HG02759 (cell line): Measurements from ENCODE around the gene AVP.

Experiments
- ATAC-seq: cut with Tn5 transposase; IDR thresholded peaks from one replicate; pipeline ENCODE4 v1.9.1; 2021; ENCODE audit warnings: mild to moderate bottlenecking, moderate library complexity; ENCODE audit not compliant: unreplicated experiment

The AVP gene

DNA sequence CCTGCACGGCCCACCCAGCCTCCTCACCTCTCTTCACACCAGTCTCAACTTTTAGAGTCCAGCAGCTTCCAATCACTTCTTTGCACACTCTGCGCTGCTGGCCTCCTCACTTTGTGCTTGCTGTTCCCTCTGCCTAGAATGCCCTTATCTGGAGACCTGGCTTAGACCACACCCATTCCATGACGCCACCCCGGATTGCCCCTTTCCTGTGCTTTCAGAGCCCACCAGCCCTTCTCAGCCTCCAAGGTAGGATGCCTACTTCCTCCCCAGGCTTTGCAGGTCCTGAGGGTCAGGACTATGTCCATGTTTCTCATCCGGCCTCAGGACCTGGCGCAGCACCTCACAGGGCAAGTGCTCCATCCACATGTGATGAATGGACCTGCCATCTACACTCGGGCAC, 27.0 kb upstream of the AVP start:
- no peak for ATAC-seq

DNA sequence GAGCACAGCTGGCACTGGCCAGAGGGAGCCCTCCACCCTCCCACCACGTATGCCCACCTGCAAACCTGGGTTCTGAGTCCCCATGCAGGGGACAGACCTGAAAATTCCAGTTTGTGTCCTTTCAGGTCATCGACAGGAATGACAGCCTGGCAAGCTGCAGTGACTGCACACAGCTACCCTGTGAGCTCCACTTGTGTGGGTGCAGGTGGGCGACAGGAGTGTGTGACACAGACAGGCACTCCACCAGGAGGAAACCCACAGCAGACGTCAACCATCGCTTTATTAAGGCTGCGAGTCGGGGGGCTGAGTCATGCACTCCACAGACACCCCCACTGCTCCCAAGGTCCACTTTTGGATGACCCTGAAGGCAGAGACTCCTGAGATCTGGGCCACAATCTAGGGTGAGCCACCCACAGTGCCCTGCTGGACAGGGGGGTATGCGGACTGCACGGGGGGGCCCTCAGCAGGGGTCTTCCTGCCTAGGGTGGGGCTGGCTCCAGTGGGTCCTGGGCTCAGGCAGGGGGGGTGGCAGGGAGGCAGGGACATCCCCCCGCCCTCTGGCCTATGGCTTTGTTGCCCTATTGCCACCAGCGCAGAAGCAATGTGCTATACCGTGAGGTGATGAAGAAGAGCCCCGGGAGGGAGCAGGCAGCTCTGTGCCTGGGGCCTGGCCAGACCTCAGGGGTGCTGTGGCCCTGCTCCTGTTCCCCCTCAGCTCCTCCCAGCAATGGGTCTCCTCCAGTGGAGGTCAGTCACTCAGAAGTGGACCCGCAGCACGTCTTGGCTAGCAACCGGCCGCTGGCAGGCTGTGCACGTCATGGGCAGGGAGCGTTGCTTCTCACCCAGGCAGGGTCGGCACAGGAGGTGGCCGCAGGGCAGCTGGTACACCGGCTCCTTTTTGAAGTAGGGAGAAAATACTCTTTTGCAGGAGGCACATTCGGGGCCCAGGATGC, 25.1 kb upstream of the AVP start:
- ATAC-seq, result no peak

DNA sequence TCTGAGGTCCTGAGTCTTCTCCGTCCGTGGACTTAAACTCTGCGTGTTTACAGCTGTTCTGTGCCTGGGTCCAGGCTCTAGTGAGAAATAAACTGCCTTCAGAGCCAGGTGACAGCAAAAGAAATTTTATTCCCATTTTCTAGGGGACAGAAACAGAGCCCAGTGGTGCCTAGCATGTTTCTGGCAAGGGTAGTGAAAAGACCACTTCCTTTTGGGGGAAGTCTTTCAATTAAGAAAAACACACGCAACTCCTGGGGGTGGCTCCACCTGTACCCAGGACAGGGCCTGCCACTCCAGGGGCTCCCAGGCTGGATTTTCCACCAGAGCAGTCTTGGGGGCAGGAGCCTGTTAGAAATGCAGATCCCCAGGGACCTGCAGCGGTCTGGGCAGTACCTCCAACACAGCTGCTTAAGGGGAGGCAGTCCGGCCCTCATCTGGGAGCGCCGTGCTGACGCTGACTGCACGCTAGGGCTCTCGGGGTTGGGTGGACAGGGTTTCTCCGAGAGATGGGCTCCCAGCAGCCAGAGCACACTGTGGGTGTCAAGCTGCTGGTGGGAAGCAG, 23.0 kb upstream of the AVP start:
- no peak for ATAC-seq

DNA sequence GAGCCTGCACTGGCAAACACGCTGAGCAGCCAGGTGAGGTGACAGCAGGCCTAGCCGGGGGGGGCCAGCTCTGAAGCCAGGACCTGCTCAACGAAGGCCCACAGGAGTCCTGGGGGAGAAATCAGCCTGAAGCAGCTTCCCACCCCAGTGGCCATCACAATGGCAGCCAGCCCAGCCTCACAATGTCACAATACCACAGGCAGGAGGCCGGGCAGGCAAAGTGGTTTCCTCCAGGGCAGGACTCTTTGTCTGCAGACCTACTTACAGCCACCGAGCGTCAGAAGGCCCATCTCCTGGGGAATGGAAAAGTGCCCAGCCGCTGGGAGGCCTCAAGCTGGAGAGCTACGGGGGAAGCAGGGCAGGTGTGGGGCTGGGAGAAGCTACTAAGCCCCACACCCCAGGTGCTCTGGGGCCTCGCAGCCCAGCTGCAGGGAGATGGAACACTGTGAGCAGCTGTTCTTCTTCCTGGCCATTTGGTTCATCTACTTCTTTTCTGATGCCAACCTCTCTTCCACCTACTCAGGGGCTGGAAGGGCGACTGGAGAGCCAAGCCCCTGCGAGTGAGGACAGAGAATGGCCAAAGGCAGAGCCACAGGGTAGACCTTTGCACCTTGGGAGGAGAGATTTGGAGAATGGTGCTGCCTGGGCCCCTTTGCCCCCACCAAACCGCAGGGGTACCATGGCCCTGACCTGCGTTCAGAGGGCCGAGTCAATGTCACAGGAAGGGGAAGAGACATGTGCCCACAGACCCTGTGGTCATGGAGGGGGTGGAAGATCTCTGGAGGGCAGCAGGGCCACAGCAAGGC, 22.3 kb upstream of the AVP start:
- ATAC-seq, result no peak

DNA sequence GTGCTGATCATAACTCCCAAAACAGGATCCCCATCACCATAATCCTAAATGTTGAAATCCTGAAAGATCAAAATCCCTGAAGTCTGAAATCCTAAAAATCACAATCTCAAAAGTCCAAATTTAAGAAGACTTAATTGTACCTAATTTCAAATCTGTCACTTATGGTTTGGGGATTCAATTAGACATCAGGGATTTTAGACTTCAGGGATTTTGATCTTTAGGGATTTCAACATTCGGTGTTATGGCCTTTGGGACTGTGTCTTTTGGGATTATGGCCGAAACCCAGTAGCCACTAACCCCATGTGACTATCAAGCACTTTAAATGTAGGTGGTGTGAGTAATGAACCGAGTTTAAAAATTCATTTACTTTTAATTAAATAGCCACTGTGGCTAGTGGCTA, 21.7 kb upstream of the AVP start:
- no peak for ATAC-seq

DNA sequence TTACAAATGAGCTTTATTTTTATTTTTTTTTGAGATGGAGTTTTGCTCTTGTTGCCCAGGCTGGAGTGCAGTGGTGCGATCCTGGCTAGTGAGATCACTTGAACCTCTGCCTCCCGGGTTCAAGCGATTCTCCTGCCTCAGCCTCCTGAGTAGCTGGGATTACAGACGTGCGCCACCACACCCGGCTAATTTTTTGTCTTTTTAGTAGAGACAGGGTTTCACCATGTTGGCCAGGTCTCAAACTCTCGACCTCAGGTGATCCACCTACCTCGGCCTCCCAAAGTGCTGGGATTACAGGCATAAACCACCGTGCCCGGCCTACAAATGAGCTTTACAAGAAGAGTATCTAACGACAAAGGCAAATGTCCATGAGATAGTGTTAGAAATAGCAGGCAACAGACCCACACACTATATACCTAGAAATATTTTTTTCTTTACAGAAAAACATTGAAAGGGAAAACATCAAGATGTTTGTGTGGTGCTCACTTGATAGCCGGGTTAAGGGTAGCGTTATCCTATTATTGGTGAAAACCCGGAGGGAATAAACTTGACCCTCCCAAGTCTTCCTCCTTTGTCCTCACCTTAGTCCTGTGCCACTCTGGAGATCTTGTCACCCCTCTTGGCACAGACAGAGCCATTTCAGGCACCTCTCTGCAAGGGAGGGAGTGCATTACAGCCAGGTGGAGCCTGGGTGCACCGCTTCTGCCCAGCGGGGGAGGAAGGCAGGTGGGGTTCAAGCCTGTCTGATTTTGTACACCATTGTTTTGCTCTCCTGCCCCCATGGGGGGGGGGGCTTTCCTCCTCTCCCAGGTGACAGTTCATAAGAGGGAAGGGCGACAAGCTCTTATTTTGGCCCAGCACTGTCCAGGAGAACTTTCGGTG, 21.0 kb upstream of the AVP start:
- no peak for ATAC-seq

DNA sequence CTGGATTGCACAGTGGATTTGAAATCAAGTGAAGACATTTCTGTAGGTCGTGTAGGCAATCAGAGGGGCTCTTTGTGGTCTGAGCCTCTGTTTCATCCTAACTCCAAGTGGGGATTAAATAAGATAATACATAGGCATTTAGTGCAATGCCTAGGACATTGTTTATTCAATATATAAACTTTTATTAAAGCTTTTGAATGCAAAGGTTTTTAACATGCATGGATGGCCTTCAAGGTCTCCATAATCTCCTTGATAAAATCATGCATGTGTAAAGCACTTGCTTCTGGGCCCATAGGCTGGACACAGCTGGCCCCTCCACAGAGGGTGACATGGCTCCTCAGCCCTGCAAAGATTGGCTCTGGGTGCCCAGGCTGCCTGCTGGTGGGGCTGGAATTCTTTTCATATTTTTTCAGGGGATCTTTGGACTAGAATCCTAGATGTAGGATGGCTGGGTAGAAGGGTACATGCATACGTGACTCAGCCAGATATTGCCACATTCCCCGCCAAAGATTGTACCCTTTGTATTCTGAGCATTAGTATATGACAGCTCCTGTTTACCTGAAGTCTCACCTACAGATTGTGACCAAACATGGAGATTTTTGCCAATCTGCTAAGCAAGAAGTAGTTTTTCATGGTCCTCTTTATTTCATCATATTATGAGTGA, 19.0 kb upstream of the AVP start:
- ATAC-seq, result no peak

DNA sequence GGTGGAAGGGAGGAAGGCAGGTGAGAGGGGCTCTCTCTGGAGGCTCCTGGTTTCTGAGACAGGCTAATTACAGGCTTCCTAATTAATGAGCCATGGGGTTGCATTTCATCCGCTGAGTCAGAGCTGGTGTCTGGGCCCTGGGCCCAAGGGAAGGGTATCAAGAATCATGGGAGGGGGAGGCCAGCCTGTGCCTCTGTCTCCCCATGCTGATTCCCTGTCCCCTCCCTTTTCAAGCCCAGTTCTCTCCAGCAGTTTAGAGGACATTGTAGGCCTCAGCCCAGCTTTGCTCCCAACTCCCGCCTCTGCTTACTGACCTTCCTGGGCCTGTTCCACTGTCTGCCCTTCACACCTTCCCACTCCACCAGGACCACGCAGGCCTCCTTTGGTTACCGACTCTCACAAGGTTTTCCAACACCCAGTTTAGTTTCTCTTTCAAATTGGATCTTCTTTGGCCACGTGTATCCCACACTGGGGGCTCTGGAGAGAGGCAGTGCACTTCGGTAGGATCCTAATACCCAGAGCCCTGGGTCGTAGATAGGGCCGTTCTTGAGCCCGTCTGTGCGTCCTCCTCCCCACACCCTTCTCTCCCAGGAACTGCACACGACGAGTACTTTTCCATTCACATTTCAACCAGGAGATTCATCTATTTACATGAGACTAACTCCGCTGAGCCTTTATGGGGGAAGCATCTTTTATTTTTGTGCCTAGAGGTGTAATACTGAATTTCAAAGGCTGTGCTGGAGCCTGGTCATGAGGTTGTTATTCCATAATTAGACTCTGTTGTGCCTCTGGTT, 18.2 kb upstream of the AVP start:
- ATAC-seq, result no peak

DNA sequence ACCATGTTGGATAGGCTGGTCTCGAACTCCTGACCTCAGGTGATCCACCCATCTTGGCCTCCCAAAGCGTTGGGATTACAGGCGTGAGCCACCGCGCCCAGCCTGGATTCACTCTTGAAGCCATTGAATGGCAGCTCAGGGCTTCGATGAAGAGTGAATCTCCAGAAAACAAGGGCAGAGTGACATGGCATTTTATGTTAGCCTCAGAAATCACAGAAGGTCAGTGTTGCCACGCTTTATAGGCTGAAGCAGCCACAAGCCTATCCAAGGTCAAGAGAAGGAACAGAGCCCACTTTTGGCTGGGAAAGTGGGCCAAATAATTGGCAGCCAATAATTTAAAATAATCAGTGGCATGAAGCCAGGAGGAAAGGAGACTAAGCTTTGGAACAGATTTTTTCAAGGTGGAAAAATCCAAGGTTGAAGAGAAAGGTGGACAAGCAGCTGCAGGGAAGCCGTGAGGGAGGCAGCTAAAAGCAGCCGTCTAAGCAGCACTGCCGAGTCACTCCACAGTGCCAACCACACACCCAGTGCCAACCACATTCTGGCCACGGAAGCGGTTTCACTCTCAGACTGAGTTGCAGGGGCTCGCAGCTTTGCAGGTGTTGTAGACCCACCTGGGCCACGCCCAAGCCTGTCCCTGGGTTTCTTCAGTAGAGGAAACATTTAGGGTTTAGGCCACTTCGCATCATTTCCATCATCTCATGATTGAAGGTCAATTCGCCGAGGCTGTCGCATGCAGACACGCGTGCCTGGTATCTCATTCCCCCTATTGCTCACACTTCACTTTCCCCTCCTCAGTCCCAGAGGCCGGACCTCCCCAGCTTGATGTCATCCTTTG, 17.4 kb upstream of the AVP start:
- ATAC-seq, result no peak

DNA sequence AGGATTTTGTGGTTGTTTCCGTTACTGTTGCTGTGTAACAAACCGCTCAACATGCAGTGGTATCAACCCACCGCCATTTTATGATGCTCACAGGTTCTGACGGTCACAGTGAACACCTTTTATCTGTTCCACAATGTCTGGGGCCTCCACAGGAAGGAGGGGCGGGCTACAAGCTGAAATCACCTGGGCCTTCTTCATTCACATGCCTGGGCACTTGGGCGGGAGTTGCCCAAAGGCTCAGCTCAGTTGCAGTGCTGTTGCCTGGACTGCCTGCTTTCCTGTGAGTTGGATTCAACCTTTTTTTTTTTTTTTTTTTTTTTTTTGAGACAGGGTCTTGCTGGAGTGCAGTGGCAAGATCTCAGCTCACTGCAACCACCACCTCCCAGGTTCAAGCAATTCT, 16.7 kb upstream of the AVP start:
- ATAC-seq, result no peak

DNA sequence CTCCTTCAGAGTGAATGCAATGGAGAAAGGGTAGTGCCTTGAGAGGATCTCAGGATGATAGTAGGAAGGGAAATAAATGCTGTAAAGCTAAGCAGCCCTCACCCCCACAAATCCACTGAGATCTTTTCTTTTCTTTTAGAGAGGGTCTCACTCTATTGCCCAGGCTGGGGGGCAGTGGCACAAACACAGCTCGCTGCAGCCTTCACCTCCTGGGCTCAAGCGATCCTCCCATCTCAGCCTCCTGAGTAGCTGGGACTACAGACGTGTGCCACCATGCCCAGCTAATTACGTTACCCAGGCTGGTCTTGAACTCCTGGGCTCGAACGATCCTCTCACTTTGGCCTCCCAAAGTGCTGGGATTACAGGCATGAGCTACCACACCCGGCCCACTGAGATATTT, 16.0 kb upstream of the AVP start:
- ATAC-seq, result no peak

DNA sequence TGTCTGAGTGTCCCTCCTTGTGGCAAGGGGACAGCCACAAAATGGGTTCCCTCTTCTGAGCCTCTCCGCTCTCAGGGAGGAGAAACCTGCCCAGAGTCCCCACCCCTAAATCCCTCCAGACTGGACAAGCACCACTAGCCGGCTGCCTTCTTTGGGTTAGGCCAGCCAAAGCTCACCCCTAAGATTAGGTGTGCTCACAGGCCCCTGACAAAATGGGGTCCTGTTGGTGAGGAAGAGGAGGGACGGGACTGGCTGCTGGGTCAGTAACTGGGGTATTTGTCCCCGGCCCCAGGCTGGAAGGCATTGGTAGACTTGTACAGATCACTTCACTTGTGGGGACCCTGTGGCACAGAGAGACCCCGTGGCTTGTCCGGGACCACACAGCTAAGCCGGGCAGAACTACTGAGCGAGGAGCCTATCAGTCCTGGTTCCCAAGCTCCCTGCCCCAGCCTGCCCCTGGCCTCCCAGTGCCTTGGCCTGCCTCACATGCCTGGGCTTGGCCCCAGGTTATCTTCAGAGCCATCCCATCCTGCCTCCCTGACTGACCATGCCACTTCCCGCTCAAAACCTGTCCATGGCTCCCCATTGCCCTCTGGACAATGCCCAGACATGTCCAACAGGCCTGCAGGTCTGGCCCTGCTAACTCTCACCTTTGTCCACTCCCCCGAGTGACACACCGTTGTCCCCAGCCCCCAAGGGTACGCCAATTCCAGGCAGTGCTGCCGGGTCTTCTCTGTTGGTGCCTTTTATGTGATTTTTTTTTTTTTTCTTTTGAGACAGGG, 10.5 kb upstream of the AVP start:
- ATAC-seq, result no peak

DNA sequence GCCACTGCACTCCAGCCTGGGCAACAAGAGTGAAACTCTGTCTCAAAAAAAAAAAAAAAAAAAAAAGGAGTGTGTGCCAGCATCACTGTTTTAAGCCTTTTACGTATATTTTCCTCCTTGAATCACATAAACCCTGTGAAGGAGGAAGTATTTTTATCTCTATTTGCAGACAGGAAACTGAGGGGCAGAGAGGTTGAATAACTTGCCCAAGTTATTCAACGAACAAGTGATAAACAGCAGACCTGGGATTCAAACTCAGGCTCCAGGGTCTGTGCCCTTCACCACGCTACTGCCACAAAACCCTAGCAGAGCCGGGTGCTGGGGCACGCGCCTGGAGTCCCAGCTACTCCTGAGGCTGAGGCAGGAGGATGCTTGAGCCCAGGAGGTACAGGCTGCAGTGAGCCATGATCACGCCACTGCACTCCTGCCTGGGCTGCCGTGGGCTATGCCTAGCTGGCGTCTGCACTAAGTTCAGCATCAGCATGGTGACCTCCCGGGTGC, 9.4 kb upstream of the AVP start:
- no peak for ATAC-seq

DNA sequence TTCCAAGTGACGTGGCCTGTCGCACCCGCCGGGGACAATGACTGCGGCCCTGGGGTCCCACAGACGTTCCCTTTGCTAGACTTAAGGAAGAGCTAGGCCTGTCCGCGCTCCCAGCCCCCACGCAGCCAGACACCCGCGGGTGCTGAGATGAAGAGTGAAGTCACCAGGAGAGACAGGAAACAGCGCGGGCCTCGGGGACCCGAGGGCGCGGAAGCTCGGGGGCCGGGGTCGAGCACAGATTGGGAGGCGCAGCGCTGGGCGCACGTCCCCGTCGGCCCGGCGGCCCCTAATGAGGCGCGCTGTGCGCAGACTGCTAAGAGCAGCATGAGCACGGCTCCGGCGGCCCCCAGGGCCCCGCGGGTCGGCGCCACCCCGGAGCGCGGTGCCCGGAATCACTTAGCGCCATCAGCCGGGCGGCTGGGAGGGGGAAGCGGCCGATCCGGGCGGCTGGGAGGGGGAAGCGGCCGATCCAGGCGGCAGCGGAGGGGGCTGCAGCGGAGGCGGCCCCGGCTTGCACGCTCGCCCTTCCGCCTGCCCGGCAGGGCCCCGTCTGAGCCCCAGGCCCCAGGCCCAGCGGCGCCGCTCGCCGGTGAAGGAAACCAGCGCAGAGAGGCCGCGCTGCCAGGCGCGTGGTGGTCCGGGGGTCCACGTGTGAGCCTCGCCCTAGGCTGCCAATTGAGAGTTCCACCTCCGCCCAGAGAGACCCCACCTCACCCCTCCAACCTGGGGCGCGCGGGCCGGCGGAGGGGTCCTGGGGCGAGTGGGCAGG, 8.3 kb upstream of the AVP start:
- no peak for ATAC-seq

DNA sequence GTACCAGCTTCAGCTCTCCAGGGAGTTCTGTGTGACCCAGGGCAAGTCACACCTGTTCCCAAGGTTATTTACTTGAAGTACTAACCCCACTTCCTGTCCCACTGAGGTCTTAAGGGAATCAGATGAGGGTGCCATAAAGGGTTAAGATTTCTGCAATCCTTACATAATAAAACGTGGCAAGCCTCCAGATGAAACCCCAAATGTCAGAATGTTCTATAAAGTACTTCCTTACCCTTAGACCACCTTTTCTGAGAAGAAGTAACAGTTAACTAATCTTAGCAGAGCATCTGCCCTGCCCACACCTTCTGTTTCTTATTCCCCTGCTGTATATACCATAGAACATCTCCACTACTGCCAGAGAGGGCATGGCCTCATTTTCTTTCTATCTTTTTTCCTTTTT, 6.0 kb upstream of the AVP start:
- no peak for ATAC-seq

DNA sequence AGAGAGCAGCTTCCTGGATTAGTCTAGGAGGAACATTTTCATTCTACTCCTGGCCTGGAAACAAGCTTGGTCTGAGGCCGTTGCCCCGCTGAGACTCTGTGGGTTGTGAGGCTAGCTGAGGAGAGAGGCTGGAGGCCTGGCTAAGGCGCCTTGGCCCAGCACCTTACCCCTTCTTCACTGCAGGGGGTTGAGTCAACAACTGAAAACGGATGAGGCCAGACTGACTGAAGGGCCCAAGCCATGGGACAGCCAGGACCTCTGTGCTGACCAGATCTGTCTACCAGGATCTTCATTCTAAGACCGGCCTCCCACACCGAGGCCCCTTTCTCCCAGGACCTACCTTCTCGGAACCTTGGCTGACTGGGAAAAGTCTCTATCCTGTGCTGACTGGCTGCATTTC, 3.5 kb upstream of the AVP start:
- ATAC-seq, result no peak

DNA sequence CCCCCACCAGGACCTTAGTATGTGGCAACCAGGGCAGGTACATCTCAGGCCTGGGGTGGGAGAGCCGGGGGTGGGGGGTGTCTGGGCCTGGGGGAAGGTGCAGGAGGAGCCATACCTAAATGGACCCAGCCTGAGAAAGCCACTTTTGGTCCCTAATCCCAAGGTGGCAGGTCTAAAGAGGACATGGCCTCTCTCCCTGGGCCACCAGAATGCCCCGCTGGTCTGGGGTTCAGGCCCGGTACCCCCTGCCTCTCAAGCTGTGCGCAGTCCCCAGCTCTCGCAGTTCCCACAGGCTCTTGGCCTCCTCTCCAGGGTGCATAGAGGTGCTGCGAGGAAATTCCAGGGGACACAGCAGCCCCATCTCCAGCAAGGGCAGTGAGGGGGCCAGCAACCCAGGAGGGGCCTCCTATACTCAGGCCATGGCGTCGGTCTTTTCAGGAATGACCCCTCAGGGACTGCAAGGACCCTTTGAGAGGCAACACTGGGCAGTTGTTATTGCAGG, 1.1 kb upstream of the AVP start:
- no peak for ATAC-seq
